ENCODE results near the gene HSD17B1.
"Not testable (repeated sequence)": the region's sequence is repeated elsewhere in the genome, so short reads cannot be mapped to it uniquely, and the experiment has no call there.

The HSD17B1 gene

GRCh38 chr17:42548070-42548837, 4.5 kb upstream of the HSD17B1 start:
- H3K36me3 ChIP-seq (ENCODE audit: control insufficient read depth, insufficient read depth, low read length) = peaks cover 8% of the 10 kb centered on the region
- peaks cover 4% of the 10 kb centered on the region; the same call in 1 of the 2 replicates for H3K4me1 ChIP-seq (ENCODE audit: control insufficient read depth, insufficient read depth, low read length)
- peak overlapping the region; percentile 79 for H3K27ac ChIP-seq (ENCODE audit: low read depth, low read length)
- peaks cover 4% of the 10 kb centered on the region; the same call in 1 of the 2 replicates for H3K27me3 ChIP-seq (ENCODE audit: control insufficient read depth, insufficient read depth, low read length)
- no peak overlapping the region; the same call in 1 of the 2 replicates for H3K9ac ChIP-seq (ENCODE audit: low read depth, low read length)
- no peaks in the 10 kb centered on the region for H3K9me3 ChIP-seq (ENCODE audit: control insufficient read depth, insufficient read depth, low read length)
- peak overlapping the region; percentile 58 for H3K4me3 ChIP-seq (ENCODE audit: low read depth, low read length)

- H3K4me3 ChIP-seq (ENCODE audit: low read depth, low read length) = peak overlapping the region; percentile 58
- peaks cover 4% of the 10 kb centered on the region; the same call in 1 of the 2 replicates for H3K27me3 ChIP-seq (ENCODE audit: control insufficient read depth, insufficient read depth, low read length)
- H3K9ac ChIP-seq (ENCODE audit: low read depth, low read length) = no peak overlapping the region
- H3K27ac ChIP-seq (ENCODE audit: low read depth, low read length) = no peak overlapping the region
- peaks cover 4% of the 10 kb centered on the region; the same call in 1 of the 2 replicates for H3K36me3 ChIP-seq (ENCODE audit: control insufficient read depth, insufficient read depth, low read length)
- peaks cover 7% of the 10 kb centered on the region; the same call in 1 of the 2 replicates for H3K4me1 ChIP-seq (ENCODE audit: control insufficient read depth, insufficient read depth, low read length)
- H3K9me3 ChIP-seq (ENCODE audit: control insufficient read depth, insufficient read depth, low read length) = no peaks in the 10 kb centered on the region
Measured at GRCh38 chr17:42548993-42549755, 3.5 kb upstream of the HSD17B1 start.

GRCh38 chr17:42553161-42553818, 567 bp downstream of the HSD17B1 start:
- no peaks in the 10 kb centered on the region for H3K9me3 ChIP-seq (ENCODE audit: control insufficient read depth, insufficient read depth, low read length)
- H3K27me3 ChIP-seq (ENCODE audit: control insufficient read depth, insufficient read depth, low read length) = peaks cover 4% of the 10 kb centered on the region; the same call in 1 of the 2 replicates
- no peak overlapping the region for H3K4me3 ChIP-seq (ENCODE audit: low read depth, low read length)
- H3K36me3 ChIP-seq (ENCODE audit: control insufficient read depth, insufficient read depth, low read length) = no peaks in the 10 kb centered on the region
- H3K27ac ChIP-seq (ENCODE audit: low read depth, low read length) = no peak overlapping the region
- H3K4me1 ChIP-seq (ENCODE audit: control insufficient read depth, insufficient read depth, low read length) = peaks cover 9% of the 10 kb centered on the region
- no peak overlapping the region for H3K9ac ChIP-seq (ENCODE audit: low read depth, low read length)

GRCh38 chr17:42553866-42554249, 1.1 kb downstream of the HSD17B1 start:
- H3K27me3 ChIP-seq (ENCODE audit: control insufficient read depth, insufficient read depth, low read length) = peaks cover 2% of the 10 kb centered on the region; the same call in 1 of the 2 replicates
- H3K4me3 ChIP-seq (ENCODE audit: low read depth, low read length) = peak overlapping the region; percentile 99
- no peaks in the 10 kb centered on the region for H3K9me3 ChIP-seq (ENCODE audit: control insufficient read depth, insufficient read depth, low read length)
- H3K4me1 ChIP-seq (ENCODE audit: control insufficient read depth, insufficient read depth, low read length) = peaks cover 7% of the 10 kb centered on the region
- peak overlapping the region; percentile 86; the same call in 1 of the 2 replicates for H3K9ac ChIP-seq (ENCODE audit: low read depth, low read length)
- H3K36me3 ChIP-seq (ENCODE audit: control insufficient read depth, insufficient read depth, low read length) = no peaks in the 10 kb centered on the region
- peak overlapping the region; percentile 86 for H3K27ac ChIP-seq (ENCODE audit: low read depth, low read length)

- Histone ChIP-seq H3K4me3 (ENCODE audit: low read depth, low read length) (peak overlapping the region; percentile 99), H3K27me3 (ENCODE audit: control insufficient read depth, insufficient read depth, low read length) (no peaks in the 10 kb centered on the region), H3K9me3 (ENCODE audit: control insufficient read depth, insufficient read depth, low read length) (no peaks in the 10 kb centered on the region), H3K27ac (ENCODE audit: low read depth, low read length) (peak overlapping the region; percentile 86), H3K9ac (ENCODE audit: low read depth, low read length) (peak overlapping the region; percentile 86), H3K4me1 (ENCODE audit: control insufficient read depth, insufficient read depth, low read length) (peaks cover 5% of the 10 kb centered on the region), H3K36me3 (ENCODE audit: control insufficient read depth, insufficient read depth, low read length) (no peaks in the 10 kb centered on the region)
Measured at GRCh38 chr17:42554250-42555121, 1.8 kb downstream of the HSD17B1 start.

- Histone ChIP-seq H3K4me3 (ENCODE audit: low read depth, low read length) (peak overlapping the region; percentile 99), H3K4me1 (ENCODE audit: control insufficient read depth, insufficient read depth, low read length) (peaks cover 5% of the 10 kb centered on the region), H3K9me3 (ENCODE audit: control insufficient read depth, insufficient read depth, low read length) (no peaks in the 10 kb centered on the region), H3K27me3 (ENCODE audit: control insufficient read depth, insufficient read depth, low read length) (no peaks in the 10 kb centered on the region), H3K9ac (ENCODE audit: low read depth, low read length) (peak overlapping the region; percentile 86), H3K36me3 (ENCODE audit: control insufficient read depth, insufficient read depth, low read length) (no peaks in the 10 kb centered on the region), H3K27ac (ENCODE audit: low read depth, low read length) (peak overlapping the region; percentile 86)
Measured at GRCh38 chr17:42555122-42555622, 2.4 kb downstream of the HSD17B1 start.

- not testable (repeated sequence) for H3K9ac ChIP-seq (ENCODE audit: low read depth, low read length); H3K27ac ChIP-seq (ENCODE audit: low read depth, low read length)
Measured at GRCh38 chr17:42555961-42556617, 3.4 kb downstream of the HSD17B1 start.

GRCh38 chr17:42559075-42559474, 6.4 kb downstream of the HSD17B1 start:
- Histone ChIP-seq H3K9ac (ENCODE audit: low read depth, low read length) (no peak overlapping the region), H3K27ac (ENCODE audit: low read depth, low read length) (no peak overlapping the region), H3K27me3 (ENCODE audit: control insufficient read depth, insufficient read depth, low read length) (no peaks in the 10 kb centered on the region), H3K4me1 (ENCODE audit: control insufficient read depth, insufficient read depth, low read length) (peaks cover 3% of the 10 kb centered on the region), H3K36me3 (ENCODE audit: control insufficient read depth, insufficient read depth, low read length) (peaks cover under 1% of the 10 kb centered on the region; the same call in 1 of the 2 replicates), H3K9me3 (ENCODE audit: control insufficient read depth, insufficient read depth, low read length) (no peaks in the 10 kb centered on the region), H3K4me3 (ENCODE audit: low read depth, low read length) (no peak overlapping the region)

More at GRCh38 chr17:42555961-42556617, 3.4 kb downstream of the HSD17B1 start:
- H3K36me3 ChIP-seq (ENCODE audit: control insufficient read depth, insufficient read depth, low read length); H3K4me1 ChIP-seq (ENCODE audit: control insufficient read depth, insufficient read depth, low read length); H3K4me3 ChIP-seq (ENCODE audit: low read depth, low read length); H3K27me3 ChIP-seq (ENCODE audit: control insufficient read depth, insufficient read depth, low read length); H3K9me3 ChIP-seq (ENCODE audit: control insufficient read depth, insufficient read depth, low read length): not testable (repeated sequence)

- Histone ChIP-seq H3K36me3 (ENCODE audit: control insufficient read depth, insufficient read depth, low read length) (peaks cover 12% of the 10 kb centered on the region), H3K9me3 (ENCODE audit: control insufficient read depth, insufficient read depth, low read length) (no peaks in the 10 kb centered on the region), H3K27me3 (ENCODE audit: control insufficient read depth, insufficient read depth, low read length) (no peaks in the 10 kb centered on the region), H3K4me1 (ENCODE audit: control insufficient read depth, insufficient read depth, low read length) (peaks cover 3% of the 10 kb centered on the region), H3K27ac (ENCODE audit: low read depth, low read length) (no peak overlapping the region), H3K9ac (ENCODE audit: low read depth, low read length) (no peak overlapping the region), H3K4me3 (ENCODE audit: low read depth, low read length) (no peak overlapping the region)
Measured at GRCh38 chr17:42560246-42560645, 7.5 kb downstream of the HSD17B1 start.
